NB4 (cell line): ENCODE measurements around the gene COL4A2.
"Not testable (repeated sequence)": the region's sequence is repeated elsewhere in the genome, so short reads cannot be mapped to it uniquely, and the experiment has no call there.

Source experiments
- DNase-seq: peaks from one replicate; pipeline ENCODE4 v3.0.0; 2010; ENCODE audit warnings: low read depth
- H3K4me3 ChIP-seq: one replicate; pipeline ENCODE4 v1.5.1; 2011; ENCODE audit warnings: mild to moderate bottlenecking, low read depth, low read length, moderate library complexity
- MAX ChIP-seq: IDR thresholded peaks from 2 replicates; pipeline ENCODE4 v1.6.1; 2011; ENCODE audit warnings: low read depth, low read length
- MYC ChIP-seq: IDR thresholded peaks from 2 replicates; pipeline ENCODE4 v1.6.1; 2011; ENCODE audit warnings: low read depth, low read length
- POLR2A ChIP-seq: IDR thresholded peaks from 2 replicates; pipeline ENCODE4 v1.6.1; 2011; ENCODE audit warnings: mild to moderate bottlenecking; ENCODE audit not compliant: insufficient read length; ENCODE audit errors: extremely low read depth
- TF ChIP-seq, protein P1 (sequence below): IDR thresholded peaks from one replicate; pipeline ENCODE4 v1.5.1; 2012; ENCODE audit warnings: low read depth, low read length

Gene COL4A2

DNA sequence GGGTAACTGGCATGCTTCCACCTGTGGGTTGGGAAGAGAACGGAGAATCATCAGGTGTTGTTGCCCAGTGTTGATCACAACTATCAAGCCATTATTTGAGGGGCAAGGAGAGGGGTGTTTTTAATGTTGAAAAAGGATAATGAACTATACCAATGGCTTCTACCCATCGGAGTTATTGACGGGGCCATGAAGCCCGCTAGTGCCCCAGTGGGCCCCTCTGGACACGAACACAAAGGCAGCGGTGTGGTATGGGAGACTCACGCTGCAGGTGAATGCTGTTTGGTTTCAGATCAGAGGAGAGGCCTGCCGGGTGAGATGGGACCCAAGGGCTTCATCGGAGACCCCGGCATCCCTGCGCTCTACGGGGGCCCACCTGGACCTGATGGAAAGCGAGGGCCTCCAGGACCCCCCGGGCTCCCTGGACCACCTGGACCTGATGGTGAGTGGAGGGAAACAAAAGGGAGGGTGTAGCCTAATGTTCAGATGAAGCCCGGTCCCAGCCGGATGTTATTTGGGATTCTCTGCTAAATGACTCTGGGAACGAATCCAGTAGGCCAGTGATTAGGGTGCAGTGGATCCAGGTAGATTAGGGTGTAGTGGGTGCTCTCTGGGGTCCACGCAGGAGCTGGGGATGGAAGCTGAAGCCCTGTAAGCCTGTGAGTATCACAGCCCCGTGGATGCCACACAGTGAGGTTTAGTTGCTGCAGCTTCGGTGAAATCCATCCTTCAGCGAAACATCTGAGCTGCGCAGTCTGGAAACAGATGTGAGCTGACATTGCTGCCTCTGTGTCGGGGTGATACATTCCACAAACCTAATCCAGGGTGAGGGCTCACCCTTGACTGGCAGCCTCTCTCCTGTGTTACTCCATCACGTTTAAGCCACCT lies 143.2 kb downstream of the COL4A2 start:
- H3K4me3 ChIP-seq = no peak overlapping the region
- no peak for DNase-seq
- TF ChIP-seq, protein P1, sequence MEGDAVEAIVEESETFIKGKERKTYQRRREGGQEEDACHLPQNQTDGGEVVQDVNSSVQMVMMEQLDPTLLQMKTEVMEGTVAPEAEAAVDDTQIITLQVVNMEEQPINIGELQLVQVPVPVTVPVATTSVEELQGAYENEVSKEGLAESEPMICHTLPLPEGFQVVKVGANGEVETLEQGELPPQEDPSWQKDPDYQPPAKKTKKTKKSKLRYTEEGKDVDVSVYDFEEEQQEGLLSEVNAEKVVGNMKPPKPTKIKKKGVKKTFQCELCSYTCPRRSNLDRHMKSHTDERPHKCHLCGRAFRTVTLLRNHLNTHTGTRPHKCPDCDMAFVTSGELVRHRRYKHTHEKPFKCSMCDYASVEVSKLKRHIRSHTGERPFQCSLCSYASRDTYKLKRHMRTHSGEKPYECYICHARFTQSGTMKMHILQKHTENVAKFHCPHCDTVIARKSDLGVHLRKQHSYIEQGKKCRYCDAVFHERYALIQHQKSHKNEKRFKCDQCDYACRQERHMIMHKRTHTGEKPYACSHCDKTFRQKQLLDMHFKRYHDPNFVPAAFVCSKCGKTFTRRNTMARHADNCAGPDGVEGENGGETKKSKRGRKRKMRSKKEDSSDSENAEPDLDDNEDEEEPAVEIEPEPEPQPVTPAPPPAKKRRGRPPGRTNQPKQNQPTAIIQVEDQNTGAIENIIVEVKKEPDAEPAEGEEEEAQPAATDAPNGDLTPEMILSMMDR = no peak
- TF ChIP-seq MYC (no peak), MAX (no peak)

- no peak overlapping the region for H3K4me3 ChIP-seq
- no peak for DNase-seq
- no peak for TF ChIP-seq POLR2A
- TF ChIP-seq MAX = no peak
- TF ChIP-seq, protein P1 = no peak
- TF ChIP-seq MYC = no peak
Measured at GRCh38 chr13:110450941-110451730, 144.1 kb downstream of the COL4A2 start.

DNA sequence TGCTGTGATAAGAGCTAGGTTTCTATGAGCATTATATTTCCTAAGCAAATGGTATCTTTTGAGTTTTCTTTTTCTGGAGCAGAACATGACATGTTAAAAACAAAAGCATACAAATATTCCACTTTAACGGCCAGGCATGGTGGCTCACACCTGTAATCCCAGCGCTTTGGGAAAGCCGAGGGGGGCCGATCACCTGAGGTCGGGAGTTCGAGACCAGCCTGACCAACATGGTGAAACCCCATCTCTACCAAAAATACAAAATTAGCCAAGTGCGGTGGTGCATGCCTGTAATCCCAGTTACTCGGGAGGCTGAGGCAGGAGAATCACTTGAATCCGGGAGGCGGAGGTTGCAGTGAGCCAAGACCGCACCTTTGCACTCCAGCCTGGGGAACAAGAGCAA lies 146.0 kb downstream of the COL4A2 start:
- not testable (repeated sequence) for DNase-seq

GRCh38 chr13:110453797-110454196 lies 146.7 kb downstream of the COL4A2 start:
- no peak for DNase-seq
- TF ChIP-seq POLR2A = no peak
- TF ChIP-seq MAX = no peak
- TF ChIP-seq, protein P1 = no peak
- no peak for TF ChIP-seq MYC
- H3K4me3 ChIP-seq = no peak overlapping the region

More for the DNA sequence above, 146.0 kb downstream of the COL4A2 start:
- not testable (repeated sequence) for H3K4me3 ChIP-seq

DNA sequence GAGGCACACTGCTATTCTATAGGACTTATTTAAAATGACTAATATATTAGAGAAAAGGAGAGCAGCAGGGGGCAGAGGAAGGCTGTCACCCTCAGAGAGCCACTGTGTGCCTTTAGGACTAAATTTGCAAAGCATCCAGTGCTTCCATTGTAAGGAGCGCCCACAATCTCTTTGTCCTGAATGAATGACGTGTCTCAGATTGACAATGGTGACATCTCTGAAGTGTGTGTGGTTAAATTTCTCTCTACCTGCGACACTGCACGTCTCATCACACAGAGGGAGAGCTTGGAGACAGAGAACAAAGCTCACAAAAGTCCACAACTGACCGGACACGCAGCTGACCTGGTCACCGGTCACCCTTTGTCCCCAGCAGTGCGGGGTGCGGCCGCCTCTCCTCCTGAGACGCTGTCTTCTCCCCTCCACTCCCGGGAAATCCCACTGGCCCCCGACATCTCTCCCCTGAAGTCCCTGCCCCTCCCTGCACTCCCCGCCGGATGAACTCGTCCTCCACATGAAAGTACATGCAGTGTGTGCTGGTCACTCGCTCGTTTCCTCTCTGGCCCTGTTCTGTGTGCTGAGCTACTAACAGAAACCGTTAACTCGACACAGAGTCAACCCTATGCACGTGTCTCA lies 147.3 kb downstream of the COL4A2 start:
- H3K4me3 ChIP-seq = no peak overlapping the region
- DNase-seq = no peak
- TF ChIP-seq, protein P1 = no peak
- TF ChIP-seq MAX (no peak), POLR2A (no peak), MYC (no peak)

DNA sequence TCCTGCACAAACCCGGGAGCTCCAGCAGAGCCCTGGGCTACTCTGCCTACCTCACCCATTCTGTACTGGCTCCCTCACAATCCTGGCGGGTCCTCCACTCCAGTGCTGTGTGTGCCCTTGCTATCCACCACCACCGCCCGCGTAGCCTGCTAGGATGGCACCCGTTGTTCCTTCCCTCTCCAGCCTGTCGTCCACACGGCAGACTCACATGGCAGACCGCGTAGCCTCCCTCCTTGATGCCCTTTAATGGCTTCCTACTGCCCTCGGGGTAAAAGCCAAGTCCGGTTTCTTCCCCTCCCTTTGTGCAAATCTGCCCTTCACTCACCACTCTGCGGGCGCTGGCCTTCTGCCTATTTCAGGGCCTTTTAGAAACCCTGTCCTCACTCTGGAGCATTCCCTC lies 147.9 kb downstream of the COL4A2 start:
- no peak overlapping the region for H3K4me3 ChIP-seq
- TF ChIP-seq MYC (no peak), MAX (no peak), POLR2A (no peak)
- TF ChIP-seq, protein P1 = no peak
- no peak for DNase-seq
